Fibroblast of mammary gland (primary cell): ENCODE data around the gene TTLL8.

Source experiments
- DNase-seq: peaks from one replicate; pipeline ENCODE4 v3.0.0-alpha.2; 2010; ENCODE audit warnings: low read depth
- H3K4me3 ChIP-seq: 2 replicates; pipeline ENCODE4 v1.5.1; 2011; ENCODE audit warnings: low read depth, mild to moderate bottlenecking, low read length, moderate library complexity; ENCODE audit not compliant: control insufficient read depth
- CTCF ChIP-seq: conservative IDR thresholded peaks from 2 replicates; pipeline ENCODE4 v1.5.1; 2011; ENCODE audit warnings: low read depth, low read length, inconsistent platforms; ENCODE audit not compliant: control insufficient read depth, insufficient read depth

The TTLL8 gene

GRCh38 chr22:49999946-50000586 lies 58.0 kb downstream of the TTLL8 start:
- no peak for TF ChIP-seq CTCF
- H3K4me3 ChIP-seq = no peak overlapping the region
- no peak for DNase-seq

- DNase-seq = no peak
- no peak for TF ChIP-seq CTCF
- no peak overlapping the region for H3K4me3 ChIP-seq
Measured at GRCh38 chr22:49999063-49999945, 58.8 kb downstream of the TTLL8 start.

GRCh38 chr22:49998718-49999062 lies 59.4 kb downstream of the TTLL8 start:
- no peak for TF ChIP-seq CTCF
- no peak overlapping the region for H3K4me3 ChIP-seq
- DNase-seq = no peak

GRCh38 chr22:49997932-49998717 lies 60.0 kb downstream of the TTLL8 start:
- TF ChIP-seq CTCF = no peak
- no peak overlapping the region for H3K4me3 ChIP-seq
- no peak for DNase-seq

GRCh38 chr22:49997251-49997599 lies 60.9 kb downstream of the TTLL8 start:
- DNase-seq = no peak
- H3K4me3 ChIP-seq = no peak overlapping the region
- no peak for TF ChIP-seq CTCF

- no peak overlapping the region for H3K4me3 ChIP-seq
- TF ChIP-seq CTCF = no peak
- DNase-seq = no peak
Measured at GRCh38 chr22:49996518-49997250, 61.4 kb downstream of the TTLL8 start.
